Adrenal gland (tissue), 12 donors: ENCODE measurements around the gene MPEG1. TPM values are rescaled to one million over a fixed set of nuclear protein-coding genes. Genes with fewer than 3 reads are reported as not detected.

Source experiments
- DNase-seq, 7 donors: peaks; one replicate each; pipeline ENCODE4 v3.0.0-alpha.2; 2019 to 2020
- H3K27ac ChIP-seq, 5 donors: fragments of 200-600 bp; sonication (generic) in 4 of 5; 1 replicate in 3 of 5; 2 replicates in 2 of 5; pipeline versions ENCODE4 v1.5.1 to v1.8.0; 2016 to 2020; ENCODE audit warnings: mild to moderate bottlenecking in 1 of 5
- H3K27me3 ChIP-seq: fragments of 200-600 bp; 2 replicates; pipeline ENCODE4 v1.8.0; 2021
- H3K36me3 ChIP-seq, 2 donors: fragments of 200-600 bp; replicated peaks in 1 of 2; 1 replicate in 1 of 2; 2 replicates in 1 of 2; pipeline versions ENCODE4 v1.5.1 to v1.8.0; 2018 to 2022
- H3K4me1 ChIP-seq, 2 donors: fragments of 200-600 bp; replicated peaks in 1 of 2; 1 replicate in 1 of 2; 2 replicates in 1 of 2; pipeline versions ENCODE4 v1.5.1 to v1.8.0; 2018 to 2021
- H3K4me3 ChIP-seq, 4 donors: fragments of 200-600 bp; sonication (generic) in 3 of 4; one replicate each; pipeline ENCODE4 v1.5.1; 2016 to 2018
- H3K9me3 ChIP-seq, 3 donors: fragments of 200-600 bp; sonication (generic) in 1 of 3; replicated peaks in 1 of 3; 1 replicate in 2 of 3; 2 replicates in 1 of 3; pipeline versions ENCODE4 v1.5.1 to v1.8.0; 2016 to 2021
- CTCF ChIP-seq, 6 experiments: fragments of 450-650 bp in 4 of 6; fragments of 200-600 bp in 2 of 6; sonication (generic) in 1 of 6; IDR thresholded peaks; 1 replicate in 5 of 6; 2 replicates in 1 of 6; pipeline versions ENCODE4 v1.5.1 to v1.8.0; 2016 to 2021; ENCODE audit warnings: antibody characterized with exemption in 6 of 6, mild to moderate bottlenecking in 2 of 6, moderate library complexity in 1 of 6
- POLR2A ChIP-seq, 2 donors: fragments of 450-650 bp; IDR thresholded peaks; one replicate each; pipeline ENCODE4 v1.6.1; 2017; ENCODE audit warnings: antibody characterized with exemption in 2 of 2, mild to moderate bottlenecking in 2 of 2, moderate library complexity in 1 of 2
- WGBS, 4 donors: extraction: QIAGEN DNeasy Blood & Tissue Kit in 2 of 4; methylation state at CpG; one replicate each; pipeline versions ENCODE4 v1.1.5 to v1.1.7; 2013 to 2017; 5-methylcytosine and 5-hydroxymethylcytosine counted together
- intact Hi-C, 2 donors: fragments of 100-400 bp; cut with DNase I; formaldehyde crosslinking; loops; one replicate each; pipeline versions ENCODE4 v1.14.1 to v1.15.0; 2022 to 2023
- polyA plus RNA-seq, 3 donors: library from polyadenylated mRNA; stranded (reverse); fragments of 200-250 nt in 2 of 3; fragments of 350-450 nt in 1 of 3; fragmentation: Illumina TruSeq in 1 of 3; extraction: RNeasy Lipid Tissue Mini Kit (QIAGEN cat#74804) in 1 of 3; gene quantifications; one replicate each; pipeline ENCODE4 v1.2.3, GENCODE V29; 2013 to 2014
- total RNA-seq, 9 donors: library from RNA; depleted of rRNA in 4 of 9; stranded (reverse); fragments of >200 nt in 4 of 9; fragments of 120-200 nt in 1 of 9; fragmentation: NEBNext Ultra II Directional in 1 of 9; extraction: Animal tissue kit (Norgen Biotek cat#: 25700) in 1 of 9; gene quantifications; one replicate each; pipeline versions ENCODE4 v1.1.0 to v1.2.4, GENCODE V29; 2013 to 2023
- donor health status: healthy with polysubstance abuse.
- donor health status: Bipolar disorder and iron deficiency.
- donor health status: DM: yes; HTN: yes; CAD: no.
- donor health status: DM: no; HTN: no; CAD: no.
- donor health status: DM: no; HTN: no; CAD: no.
- donor health status: DM: yes; HTN: yes; CAD: no.

The MPEG1 gene
- total and polyA plus RNA-seq, 12 donors = 4.5 to 54.8 (median 24.0) TPM

GRCh38 chr11:59185386-59185945, 27.3 kb downstream of the MPEG1 start:
- Histone ChIP-seq H3K9me3 (no peaks in the 10 kb centered on the region), H3K27ac (peak overlapping the region in 1 of 5 donors; percentile 61), H3K4me1 (peaks cover 0 to 25% of the 10 kb centered on the region in 2 donors), H3K27me3 (no peaks in the 10 kb centered on the region), H3K36me3 (peaks cover 0 to 5% of the 10 kb centered on the region in 2 donors), H3K4me3 (no peak overlapping the region)
- intact Hi-C loops = loop anchor here in 1 of 2 donors (10.0 kb wide), 1 partner anchor 99 kb away; no protein-coding TSS in a partner anchor
- no peak for DNase-seq
- WGBS, 4 donors = 70 to 75% (median 74%) methylated on average over 5 of the region's 5 CpGs
- TF ChIP-seq POLR2A (IDR thresholded peaks at IDR 0.05) (no peak), CTCF (IDR thresholded peaks at IDR 0.05) (no peak)

GRCh38 chr11:59184691-59185339, 27.9 kb downstream of the MPEG1 start:
- 54 to 73% (median 70%) methylated on average over 9 of the region's 9 CpGs for WGBS, 4 donors
- no peak for TF ChIP-seq POLR2A (IDR thresholded peaks at IDR 0.05)
- TF ChIP-seq CTCF (IDR thresholded peaks at IDR 0.05) = no peak
- Histone ChIP-seq H3K4me3 (no peak overlapping the region), H3K4me1 (peaks cover 0 to 19% of the 10 kb centered on the region in 2 donors), H3K27ac (peak overlapping the region in 1 of 5 donors; percentile 70), H3K36me3 (peaks cover 0 to 5% of the 10 kb centered on the region in 2 donors), H3K27me3 (no peaks in the 10 kb centered on the region), H3K9me3 (no peaks in the 10 kb centered on the region)
- no peak for DNase-seq
- intact Hi-C loops = loop anchor here in 1 of 2 donors (10.0 kb wide), 1 partner anchor 100 kb away; no protein-coding TSS in a partner anchor

- H3K4me1 ChIP-seq = peaks cover 0 to 10% of the 10 kb centered on the region in 2 donors
- H3K9me3 ChIP-seq = no peaks in the 10 kb centered on the region
- TF ChIP-seq CTCF (IDR thresholded peaks at IDR 0.05) (no peak), POLR2A (IDR thresholded peaks at IDR 0.05) (no peak)
- peak overlapping the region in 1 of 5 donors; percentile 70 for H3K27ac ChIP-seq
- intact Hi-C loops = loop anchor here in 1 of 2 donors (10.0 kb wide), 1 partner anchor 101 kb away; no protein-coding TSS in a partner anchor
- H3K36me3 ChIP-seq = peaks cover 0 to 5% of the 10 kb centered on the region in 2 donors
- no peak for DNase-seq
- 63 to 86% (median 70%) methylated on average over 1 of the region's 1 CpG for WGBS, 4 donors
- H3K27me3 ChIP-seq = no peaks in the 10 kb centered on the region
- H3K4me3 ChIP-seq = no peak overlapping the region
These were observed 29.0 kb downstream of the MPEG1 start for GRCh38 chr11:59183771-59184170.

- Histone ChIP-seq H3K4me3 (no peak overlapping the region), H3K9me3 (no peaks in the 10 kb centered on the region), H3K27me3 (no peaks in the 10 kb centered on the region), H3K36me3 (peaks cover 0 to 5% of the 10 kb centered on the region in 2 donors), H3K27ac (peak overlapping the region in 1 of 5 donors; percentile 24), H3K4me1 (no peaks in the 10 kb centered on the region)
- no peak for DNase-seq
- intact Hi-C loops = loop anchor here in 1 of 2 donors (10.0 kb wide), 1 partner anchor 102 kb away; no protein-coding TSS in a partner anchor
- TF ChIP-seq CTCF (IDR thresholded peaks at IDR 0.05) (peak in 1 of 6 experiments; percentile 14), POLR2A (IDR thresholded peaks at IDR 0.05) (no peak)
- 79 to 93% (median 90%) methylated on average over 3 to 4 of the region's 4 CpGs for WGBS, 4 donors
These were observed 30.1 kb downstream of the MPEG1 start for GRCh38 chr11:59182457-59183151.
